Measurements from ENCODE around the gene EGR1. TPM values are rescaled to one million over a fixed set of nuclear protein-coding genes. Genes with fewer than 3 reads are reported as not detected.
"Not testable (repeated sequence)": the region's sequence is repeated elsewhere in the genome, so short reads cannot be mapped to it uniquely, and the experiment has no call there.

Gene EGR1
- total RNA-seq, 1 donor from 2014 or later, result 54.6 TPM

- Mint-ChIP-seq H3K27me3 (peaks cover 30% of the 10 kb centered on the region), H3K27ac (no peak overlapping the region), H3K36me3 (ENCODE audit: low read depth) (no peaks in the 10 kb centered on the region), H3K4me1 (peaks cover 18% of the 10 kb centered on the region), H3K4me3 (peak overlapping the region; percentile 90), H3K9me3 (no peaks in the 10 kb centered on the region)
- DNase-seq, result peak; percentile 58
- intact Hi-C loops (cut with micrococcal nuclease), result loop anchor here (1.0 to 2.0 kb wide), 2 partner anchors 27 to 50 kb away; partner anchors contain the start of genes EGR1 and ETF1
Observed at GRCh38 chr5:138492560-138493045, 27.3 kb downstream of the EGR1 start.

- Mint-ChIP-seq H3K36me3 (ENCODE audit: low read depth) (no peaks in the 10 kb centered on the region), H3K9me3 (no peaks in the 10 kb centered on the region), H3K27me3 (peaks cover 13% of the 10 kb centered on the region), H3K4me3 (no peak overlapping the region), H3K4me1 (peaks cover 14% of the 10 kb centered on the region), H3K27ac (no peak overlapping the region)
- intact Hi-C loops (cut with micrococcal nuclease), result no loop called here
- no peak for DNase-seq
Observed at GRCh38 chr5:138495351-138495750, 30.1 kb downstream of the EGR1 start.

- H3K4me3 Mint-ChIP-seq, result no peak overlapping the region
- H3K4me1 Mint-ChIP-seq, result peaks cover 4% of the 10 kb centered on the region
- no peaks in the 10 kb centered on the region for H3K27me3 Mint-ChIP-seq
- H3K27ac Mint-ChIP-seq, result no peak overlapping the region
- no peaks in the 10 kb centered on the region for H3K9me3 Mint-ChIP-seq
- intact Hi-C loops (cut with micrococcal nuclease), result no loop called here
- no peaks in the 10 kb centered on the region for H3K36me3 Mint-ChIP-seq (ENCODE audit: low read depth)
- DNase-seq, result no peak
Observed at GRCh38 chr5:138498376-138498775, 33.1 kb downstream of the EGR1 start.

- no peaks in the 10 kb centered on the region for H3K9me3 Mint-ChIP-seq
- peaks cover 2% of the 10 kb centered on the region for H3K36me3 Mint-ChIP-seq (ENCODE audit: low read depth)
- H3K27ac Mint-ChIP-seq, result no peak overlapping the region
- H3K27me3 Mint-ChIP-seq, result no peaks in the 10 kb centered on the region
- intact Hi-C loops (cut with micrococcal nuclease), result loop anchor here (2.0 kb wide), 1 partner anchor 37 kb away; the partner anchor contains the start of gene EGR1
- H3K4me3 Mint-ChIP-seq, result no peak overlapping the region
- DNase-seq, result no peak
- no peaks in the 10 kb centered on the region for H3K4me1 Mint-ChIP-seq
Observed at GRCh38 chr5:138502121-138502520, 36.8 kb downstream of the EGR1 start.

GRCh38 chr5:138502521-138502920, 37.2 kb downstream of the EGR1 start:
- DNase-seq, result no peak
- Mint-ChIP-seq H3K9me3 (no peaks in the 10 kb centered on the region), H3K4me3 (no peak overlapping the region), H3K36me3 (ENCODE audit: low read depth) (peaks cover 6% of the 10 kb centered on the region), H3K27me3 (no peaks in the 10 kb centered on the region), H3K4me1 (no peaks in the 10 kb centered on the region), H3K27ac (no peak overlapping the region)
- intact Hi-C loops (cut with micrococcal nuclease), result loop anchor here (2.0 kb wide), 1 partner anchor 38 kb away; the partner anchor contains the start of gene EGR1

- Mint-ChIP-seq H3K9me3 (no peaks in the 10 kb centered on the region), H3K27me3 (no peaks in the 10 kb centered on the region), H3K27ac (no peak overlapping the region), H3K36me3 (ENCODE audit: low read depth) (peaks cover 17% of the 10 kb centered on the region), H3K4me3 (no peak overlapping the region), H3K4me1 (no peaks in the 10 kb centered on the region)
- intact Hi-C loops (cut with micrococcal nuclease), result loop anchor here (1.0 to 2.0 kb wide), 2 partner anchors 39 to 53 kb away; partner anchors contain the start of gene EGR1
- peak; percentile 78 for DNase-seq
Observed at GRCh38 chr5:138503487-138504270, 38.4 kb downstream of the EGR1 start.

- DNase-seq, result no peak
- peaks cover 24% of the 10 kb centered on the region for H3K36me3 Mint-ChIP-seq (ENCODE audit: low read depth)
- H3K27me3 Mint-ChIP-seq, result no peaks in the 10 kb centered on the region
- no peak overlapping the region for H3K27ac Mint-ChIP-seq
- no peak overlapping the region for H3K4me3 Mint-ChIP-seq
- no peaks in the 10 kb centered on the region for H3K9me3 Mint-ChIP-seq
- intact Hi-C loops (cut with micrococcal nuclease), result no loop called here
- no peaks in the 10 kb centered on the region for H3K4me1 Mint-ChIP-seq
Observed at GRCh38 chr5:138504799-138505198, 39.5 kb downstream of the EGR1 start.

GRCh38 chr5:138506370-138507306, 41.4 kb downstream of the EGR1 start:
- H3K36me3 Mint-ChIP-seq (ENCODE audit: low read depth), result peaks cover 35% of the 10 kb centered on the region
- no peaks in the 10 kb centered on the region for H3K9me3 Mint-ChIP-seq
- intact Hi-C loops (cut with micrococcal nuclease), result no loop called here
- no peak overlapping the region for H3K4me3 Mint-ChIP-seq
- no peaks in the 10 kb centered on the region for H3K27me3 Mint-ChIP-seq
- no peak overlapping the region for H3K27ac Mint-ChIP-seq
- H3K4me1 Mint-ChIP-seq, result no peaks in the 10 kb centered on the region
- DNase-seq, result no peak

GRCh38 chr5:138507485-138507884, 42.2 kb downstream of the EGR1 start:
- H3K9me3 Mint-ChIP-seq; H3K4me3 Mint-ChIP-seq; intact Hi-C loops (cut with micrococcal nuclease); H3K27me3 Mint-ChIP-seq; DNase-seq; H3K27ac Mint-ChIP-seq; H3K4me1 Mint-ChIP-seq: not testable (repeated sequence)
- H3K36me3 Mint-ChIP-seq (ENCODE audit: low read depth), result peaks cover 41% of the 10 kb centered on the region

GRCh38 chr5:138508958-138509357, 43.7 kb downstream of the EGR1 start:
- H3K4me3 Mint-ChIP-seq, result no peak overlapping the region
- H3K27ac Mint-ChIP-seq, result no peak overlapping the region
- no peaks in the 10 kb centered on the region for H3K9me3 Mint-ChIP-seq
- H3K27me3 Mint-ChIP-seq, result no peaks in the 10 kb centered on the region
- intact Hi-C loops (cut with micrococcal nuclease), result no loop called here
- DNase-seq, result no peak
- H3K36me3 Mint-ChIP-seq (ENCODE audit: low read depth), result peaks cover 55% of the 10 kb centered on the region
- no peaks in the 10 kb centered on the region for H3K4me1 Mint-ChIP-seq

GRCh38 chr5:138514021-138514420, 48.7 kb downstream of the EGR1 start:
- H3K36me3 Mint-ChIP-seq (ENCODE audit: low read depth), result peaks cover 73% of the 10 kb centered on the region
- intact Hi-C loops (cut with micrococcal nuclease), result no loop called here
- no peak overlapping the region for H3K27ac Mint-ChIP-seq
- no peak for DNase-seq
- H3K4me3 Mint-ChIP-seq, result no peak overlapping the region
- peaks cover 6% of the 10 kb centered on the region for H3K4me1 Mint-ChIP-seq
- no peaks in the 10 kb centered on the region for H3K27me3 Mint-ChIP-seq
- no peaks in the 10 kb centered on the region for H3K9me3 Mint-ChIP-seq

- DNase-seq, result no peak
- Mint-ChIP-seq H3K9me3 (no peaks in the 10 kb centered on the region), H3K27ac (no peak overlapping the region), H3K4me1 (peaks cover 11% of the 10 kb centered on the region), H3K4me3 (no peak overlapping the region), H3K36me3 (ENCODE audit: low read depth) (peaks cover 68% of the 10 kb centered on the region), H3K27me3 (no peaks in the 10 kb centered on the region)
- intact Hi-C loops (cut with micrococcal nuclease), result no loop called here
Observed at GRCh38 chr5:138515556-138516245, 50.4 kb downstream of the EGR1 start.

GRCh38 chr5:138517437-138517836, 52.2 kb downstream of the EGR1 start:
- H3K27me3 Mint-ChIP-seq, result no peaks in the 10 kb centered on the region
- intact Hi-C loops (cut with micrococcal nuclease), result no loop called here
- no peak overlapping the region for H3K4me3 Mint-ChIP-seq
- peaks cover 16% of the 10 kb centered on the region for H3K4me1 Mint-ChIP-seq
- H3K36me3 Mint-ChIP-seq (ENCODE audit: low read depth), result peaks cover 61% of the 10 kb centered on the region
- H3K27ac Mint-ChIP-seq, result no peak overlapping the region
- H3K9me3 Mint-ChIP-seq, result no peaks in the 10 kb centered on the region
- DNase-seq, result no peak
